Measurements from ENCODE around the gene CCDC91. TPM values are rescaled to one million over a fixed set of nuclear protein-coding genes. Genes with fewer than 3 reads are reported as not detected.

Gene CCDC91
- polyA plus RNA-seq, 1 donor from 2014 or later = 11.6 TPM

DNA sequence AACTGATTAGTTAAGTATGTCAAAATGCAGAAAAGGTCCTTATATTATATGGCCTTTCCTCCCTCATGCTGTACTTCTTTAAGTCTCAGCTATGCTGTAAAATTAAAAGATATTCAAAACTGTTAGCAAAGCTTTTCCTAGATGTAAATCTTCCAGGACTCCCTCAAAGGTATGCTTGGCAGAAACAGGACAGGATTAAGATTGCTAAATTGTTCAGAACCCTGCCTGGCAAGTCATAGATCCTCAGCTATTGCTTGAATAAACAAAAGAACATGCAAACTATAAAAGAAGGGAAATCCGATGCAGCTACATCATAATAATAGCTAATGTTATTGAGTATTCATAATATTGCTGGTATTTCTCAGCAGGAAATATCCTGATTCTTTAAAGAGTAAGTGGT lies 322.6 kb downstream of the CCDC91 start:
- TF ChIP-seq RAD21 (conservative IDR thresholded peaks at IDR 0.05) (no peak), CTCF (IDR thresholded peaks at IDR 0.05; ENCODE audit: poor library complexity, severe bottlenecking) (no peak), POLR2AphosphoS5 (IDR thresholded peaks at IDR 0.05) (no peak), EP300 (conservative IDR thresholded peaks at IDR 0.05; ENCODE audit: poor library complexity, severe bottlenecking) (no peak), EZH2 (IDR thresholded peaks at IDR 0.05; ENCODE audit: borderline replicate concordance, insufficient read depth, low read length, poor library complexity, severe bottlenecking) (no peak), REST (IDR thresholded peaks at IDR 0.05; ENCODE audit: borderline replicate concordance) (no peak)

DNA sequence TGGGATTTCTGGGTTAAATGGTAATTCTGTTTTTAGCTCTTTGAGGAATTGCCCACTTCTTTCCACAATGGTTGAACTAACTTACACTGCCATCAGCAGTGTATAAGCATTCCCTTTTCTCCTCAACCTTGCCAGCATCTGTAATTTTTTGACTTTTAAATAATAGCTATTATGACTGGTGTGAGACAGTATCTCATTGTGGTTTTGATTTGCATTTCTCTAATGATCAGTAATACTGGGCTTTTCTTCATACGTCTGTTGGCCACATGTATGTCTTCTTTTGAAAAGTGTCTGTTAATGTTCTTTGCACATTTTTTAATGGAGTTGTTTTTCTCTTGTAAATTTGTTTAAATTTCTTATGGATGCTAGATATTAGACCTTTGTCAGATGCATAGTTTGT lies 323.7 kb downstream of the CCDC91 start:
- Histone ChIP-seq H3K9me2 (ENCODE audit: insufficient read depth, low read length) (no peaks in the 10 kb centered on the region), H4K20me1 (ENCODE audit: insufficient read depth) (no peaks in the 10 kb centered on the region)

More for the DNA sequence above, 322.6 kb downstream of the CCDC91 start:
- Histone ChIP-seq H3K4me2 (ENCODE audit: low read length) (no peak overlapping the region), H3F3A (ENCODE audit: insufficient read depth, low read length, poor library complexity, severe bottlenecking) (no peaks in the 10 kb centered on the region), H3K27ac (ENCODE audit: low read length) (no peak overlapping the region), H3K27me3 (ENCODE audit: insufficient read depth, low read depth, low read length) (no peaks in the 10 kb centered on the region), H2AFZ (ENCODE audit: low read depth, low read length) (no peak overlapping the region), H4K20me1 (ENCODE audit: insufficient read depth) (no peaks in the 10 kb centered on the region), H3K9me3 (ENCODE audit: low read length) (peaks cover 5% of the 10 kb centered on the region), H3K9me2 (ENCODE audit: insufficient read depth, low read length) (no peaks in the 10 kb centered on the region), H3K79me2 (replicated peaks; ENCODE audit: insufficient read depth, low read length) (no peaks in the 10 kb centered on the region), H3K36me3 (ENCODE audit: insufficient read depth, low read length) (no peaks in the 10 kb centered on the region), H3K9ac (ENCODE audit: low read length) (no peak overlapping the region), H3K4me3 (ENCODE audit: low read length) (no peak overlapping the region)

GRCh38 chr12:28517101-28517500 lies 326.8 kb downstream of the CCDC91 start:
- no peaks in the 10 kb centered on the region for H3K36me3 ChIP-seq (ENCODE audit: insufficient read depth, low read length)
- H3K9me3 ChIP-seq (ENCODE audit: low read length) = peaks cover 5% of the 10 kb centered on the region
- H3K27ac ChIP-seq (ENCODE audit: low read length) = no peak overlapping the region
- H3K27me3 ChIP-seq (ENCODE audit: insufficient read depth, low read depth, low read length) = no peaks in the 10 kb centered on the region
- no peaks in the 10 kb centered on the region for H3F3A ChIP-seq (ENCODE audit: insufficient read depth, low read length, poor library complexity, severe bottlenecking)
- no peaks in the 10 kb centered on the region for H3K79me2 ChIP-seq (replicated peaks; ENCODE audit: insufficient read depth, low read length)
- H3K4me2 ChIP-seq (ENCODE audit: low read length) = no peak overlapping the region
- H3K4me3 ChIP-seq (ENCODE audit: low read length) = no peak overlapping the region
- no peak overlapping the region for H3K9ac ChIP-seq (ENCODE audit: low read length)
- no peak for TF ChIP-seq RAD21 (conservative IDR thresholded peaks at IDR 0.05)
- no peak for TF ChIP-seq EP300 (conservative IDR thresholded peaks at IDR 0.05; ENCODE audit: poor library complexity, severe bottlenecking)
- TF ChIP-seq EZH2 (IDR thresholded peaks at IDR 0.05; ENCODE audit: borderline replicate concordance, insufficient read depth, low read length, poor library complexity, severe bottlenecking) = no peak
- TF ChIP-seq REST (IDR thresholded peaks at IDR 0.05; ENCODE audit: borderline replicate concordance) = no peak
- no peak for TF ChIP-seq POLR2AphosphoS5 (IDR thresholded peaks at IDR 0.05)
- TF ChIP-seq MXI1 (conservative IDR thresholded peaks at IDR 0.05; ENCODE audit: poor library complexity, severe bottlenecking) = no peak
- no peak for TF ChIP-seq CTCF (IDR thresholded peaks at IDR 0.05; ENCODE audit: poor library complexity, severe bottlenecking)
- no peak for TF ChIP-seq TAF1 (IDR thresholded peaks at IDR 0.05; ENCODE audit: low read depth)
- no peak for TF ChIP-seq SMC3 (conservative IDR thresholded peaks at IDR 0.05; ENCODE audit: poor library complexity)
- H3K9me2 ChIP-seq (ENCODE audit: insufficient read depth, low read length) = no peaks in the 10 kb centered on the region
- H4K20me1 ChIP-seq (ENCODE audit: insufficient read depth) = no peaks in the 10 kb centered on the region
- H2AFZ ChIP-seq (ENCODE audit: low read depth, low read length) = no peak overlapping the region

More for the DNA sequence above, 323.7 kb downstream of the CCDC91 start:
- Histone ChIP-seq H3K79me2 (replicated peaks; ENCODE audit: insufficient read depth, low read length) (no peaks in the 10 kb centered on the region), H3K9ac (ENCODE audit: low read length) (no peak overlapping the region), H3K4me3 (ENCODE audit: low read length) (no peak overlapping the region), H3K4me2 (ENCODE audit: low read length) (no peak overlapping the region), H3K36me3 (ENCODE audit: insufficient read depth, low read length) (no peaks in the 10 kb centered on the region), H3K9me3 (ENCODE audit: low read length) (peaks cover 5% of the 10 kb centered on the region), H2AFZ (ENCODE audit: low read depth, low read length) (no peak overlapping the region), H3K27me3 (ENCODE audit: insufficient read depth, low read depth, low read length) (no peaks in the 10 kb centered on the region), H3K27ac (ENCODE audit: low read length) (no peak overlapping the region), H3F3A (ENCODE audit: insufficient read depth, low read length, poor library complexity, severe bottlenecking) (no peaks in the 10 kb centered on the region)
- TF ChIP-seq MXI1 (conservative IDR thresholded peaks at IDR 0.05; ENCODE audit: poor library complexity, severe bottlenecking) (no peak), POLR2AphosphoS5 (IDR thresholded peaks at IDR 0.05) (no peak), SMC3 (conservative IDR thresholded peaks at IDR 0.05; ENCODE audit: poor library complexity) (no peak)

All from neural cell (in vitro differentiated cells).